ENCODE measurements around the gene WWTR1. TPM values are rescaled to one million over a fixed set of nuclear protein-coding genes. Genes with fewer than 3 reads are reported as not detected.

Gene WWTR1
- total RNA-seq, 6 experiments from 2014 or later: 41.5 to 49.7 (median 45.5) TPM

- no peak for TF ChIP-seq CTCF (IDR thresholded peaks at IDR 0.05)
- no peak overlapping the region for H3K27ac Mint-ChIP-seq
- H3K36me3 Mint-ChIP-seq (ENCODE audit: low read depth): 0 out of 2 replicates have a peak, but pooled peaks cover under 1% of the 10 kb centered on the region
- no peak overlapping the region for H3K4me3 Mint-ChIP-seq
- DNase-seq: no peak
- no peaks in the 10 kb centered on the region; the same call in 1 of the 2 replicates for H3K27me3 Mint-ChIP-seq (ENCODE audit: insufficient read depth)
- H3K4me1 Mint-ChIP-seq (ENCODE audit: low read depth): peaks cover 26% of the 10 kb centered on the region
- no peaks in the 10 kb centered on the region for H3K9me3 Mint-ChIP-seq
Observed at GRCh38 chr3:149481491-149481890, 176.3 kb downstream of the WWTR1 start.

- Mint-ChIP-seq H3K4me3 (no peak overlapping the region), H3K4me1 (ENCODE audit: low read depth) (peaks cover 26% of the 10 kb centered on the region), H3K9me3 (no peaks in the 10 kb centered on the region), H3K27ac (no peak overlapping the region), H3K27me3 (ENCODE audit: insufficient read depth) (no peaks in the 10 kb centered on the region; the same call in 1 of the 2 replicates), H3K36me3 (ENCODE audit: low read depth) (0 out of 2 replicates have a peak, but pooled peaks cover 4% of the 10 kb centered on the region)
- no peak for TF ChIP-seq CTCF (IDR thresholded peaks at IDR 0.05)
- no peak for DNase-seq
Observed at GRCh38 chr3:149481056-149481455, 176.8 kb downstream of the WWTR1 start.

GRCh38 chr3:149480326-149481017 is 177.4 kb downstream of the WWTR1 start:
- Mint-ChIP-seq H3K27ac (peak overlapping the region; percentile 61), H3K4me1 (ENCODE audit: low read depth) (peaks cover 28% of the 10 kb centered on the region), H3K36me3 (ENCODE audit: low read depth) (peaks cover 8% of the 10 kb centered on the region; the same call in 1 of the 2 replicates), H3K4me3 (no peak overlapping the region), H3K27me3 (ENCODE audit: insufficient read depth) (no peaks in the 10 kb centered on the region; the same call in 1 of the 2 replicates), H3K9me3 (peaks cover 4% of the 10 kb centered on the region)
- DNase-seq: peak; percentile 83
- TF ChIP-seq CTCF (IDR thresholded peaks at IDR 0.05): peak; percentile 94

GRCh38 chr3:149479621-149480325 is 178.1 kb downstream of the WWTR1 start:
- Mint-ChIP-seq H3K9me3 (peaks cover 4% of the 10 kb centered on the region), H3K27ac (peak overlapping the region; percentile 61), H3K36me3 (ENCODE audit: low read depth) (peaks cover 15% of the 10 kb centered on the region; the same call in 1 of the 2 replicates), H3K4me1 (ENCODE audit: low read depth) (peaks cover 28% of the 10 kb centered on the region), H3K4me3 (no peak overlapping the region), H3K27me3 (ENCODE audit: insufficient read depth) (no peaks in the 10 kb centered on the region; the same call in 1 of the 2 replicates)
- no peak for DNase-seq
- TF ChIP-seq CTCF (IDR thresholded peaks at IDR 0.05): no peak

- Mint-ChIP-seq H3K36me3 (ENCODE audit: low read depth) (peaks cover 17% of the 10 kb centered on the region; the same call in 1 of the 2 replicates), H3K4me3 (no peak overlapping the region), H3K9me3 (peaks cover 4% of the 10 kb centered on the region), H3K27me3 (ENCODE audit: insufficient read depth) (no peaks in the 10 kb centered on the region; the same call in 1 of the 2 replicates), H3K27ac (no peak overlapping the region), H3K4me1 (ENCODE audit: low read depth) (peaks cover 62% of the 10 kb centered on the region)
- no peak for TF ChIP-seq CTCF (IDR thresholded peaks at IDR 0.05)
- no peak for DNase-seq
Observed at GRCh38 chr3:149476225-149476624, 181.6 kb downstream of the WWTR1 start.
